SK-N-MC (cell line): ENCODE measurements around the gene CDH12.

ENCODE experiments used
- EZH2 ChIP-seq: fragments of 200-600 bp; sonication (generic); IDR thresholded peaks from one replicate; pipeline ENCODE4 v1.6.1; 2017; ENCODE audit warnings: antibody characterized with exemption
- POLR2AphosphoS5 ChIP-seq: IDR thresholded peaks from 2 replicates; pipeline ENCODE4 v1.6.1; 2012; ENCODE audit warnings: mild to moderate bottlenecking, low read depth, low read length, borderline replicate concordance

DNA sequence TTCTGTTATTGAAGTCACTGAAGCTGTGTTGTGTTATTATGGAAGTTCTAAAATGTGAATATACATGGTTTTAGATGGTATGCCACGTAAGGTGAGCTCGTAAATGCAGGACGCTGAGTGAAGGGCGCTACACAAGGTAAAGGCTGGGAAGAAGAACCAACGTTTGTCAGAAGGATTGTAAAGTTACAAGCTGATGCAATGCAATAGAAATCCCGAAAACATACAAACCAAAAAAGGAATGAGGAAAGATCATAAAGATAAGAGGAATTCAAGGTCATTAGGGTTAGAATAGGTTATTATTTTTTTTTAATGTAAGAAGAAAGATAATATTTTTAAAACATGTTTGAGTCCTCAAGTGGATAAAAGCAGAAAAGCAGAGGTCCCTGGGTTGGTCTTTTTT is 538.6 kb downstream of the CDH12 start:
- TF ChIP-seq POLR2AphosphoS5 = no peak
- TF ChIP-seq EZH2 = no peak
